Measurements from ENCODE around the gene EPHB4.
"Not testable (repeated sequence)": the region's sequence is repeated elsewhere in the genome, so short reads cannot be mapped to it uniquely, and the experiment has no call there.

The EPHB4 gene

GRCh38 chr7:100806883-100807282, 20.4 kb downstream of the EPHB4 start:
- H3K36me3 ChIP-seq (ENCODE audit: control insufficient read depth, insufficient read depth, low read length); H3K27ac ChIP-seq (ENCODE audit: low read depth, low read length); H3K27me3 ChIP-seq (ENCODE audit: control insufficient read depth, insufficient read depth, low read length): not testable (repeated sequence)

GRCh38 chr7:100806276-100806675, 21.0 kb downstream of the EPHB4 start:
- Histone ChIP-seq H3K4me1 (ENCODE audit: control insufficient read depth, insufficient read depth, low read length) (peaks cover 3% of the 10 kb centered on the region), H3K9ac (ENCODE audit: low read length) (no peak overlapping the region), H3K27me3 (ENCODE audit: control insufficient read depth, insufficient read depth, low read length) (no peaks in the 10 kb centered on the region), H3K36me3 (ENCODE audit: control insufficient read depth, insufficient read depth, low read length) (peaks cover 5% of the 10 kb centered on the region), H3K27ac (ENCODE audit: low read depth, low read length) (no peak overlapping the region), H3K4me3 (ENCODE audit: low read length) (no peak overlapping the region)

More at GRCh38 chr7:100806883-100807282, 20.4 kb downstream of the EPHB4 start:
- not testable (repeated sequence) for H3K9ac ChIP-seq (ENCODE audit: low read length); H3K4me3 ChIP-seq (ENCODE audit: low read length); H3K4me1 ChIP-seq (ENCODE audit: control insufficient read depth, insufficient read depth, low read length)

GRCh38 chr7:100804681-100805431, 22.5 kb downstream of the EPHB4 start:
- Histone ChIP-seq H3K36me3 (ENCODE audit: control insufficient read depth, insufficient read depth, low read length) (peaks cover 5% of the 10 kb centered on the region), H3K4me1 (ENCODE audit: control insufficient read depth, insufficient read depth, low read length) (peaks cover 3% of the 10 kb centered on the region), H3K27me3 (ENCODE audit: control insufficient read depth, insufficient read depth, low read length) (no peaks in the 10 kb centered on the region), H3K9ac (ENCODE audit: low read length) (no peak overlapping the region), H3K27ac (ENCODE audit: low read depth, low read length) (peak overlapping the region; percentile 70), H3K4me3 (ENCODE audit: low read length) (no peak overlapping the region)

GRCh38 chr7:100803398-100804161, 23.7 kb downstream of the EPHB4 start:
- H3K4me1 ChIP-seq (ENCODE audit: control insufficient read depth, insufficient read depth, low read length) = peaks cover 3% of the 10 kb centered on the region
- H3K27ac ChIP-seq (ENCODE audit: low read depth, low read length) = peak overlapping the region; percentile 63

GRCh38 chr7:100802951-100803350, 24.4 kb downstream of the EPHB4 start:
- peak overlapping the region; percentile 55 for H3K4me3 ChIP-seq (ENCODE audit: low read length)

More at GRCh38 chr7:100803398-100804161, 23.7 kb downstream of the EPHB4 start:
- H3K36me3 ChIP-seq (ENCODE audit: control insufficient read depth, insufficient read depth, low read length) = peaks cover 5% of the 10 kb centered on the region
- H3K9ac ChIP-seq (ENCODE audit: low read length) = peak overlapping the region; percentile 33
- H3K27me3 ChIP-seq (ENCODE audit: control insufficient read depth, insufficient read depth, low read length) = no peaks in the 10 kb centered on the region
- peak overlapping the region; percentile 55 for H3K4me3 ChIP-seq (ENCODE audit: low read length)

GRCh38 chr7:100801833-100802568, 25.3 kb downstream of the EPHB4 start:
- H3K27ac ChIP-seq (ENCODE audit: low read depth, low read length) = no peak overlapping the region
- peaks cover 3% of the 10 kb centered on the region for H3K4me1 ChIP-seq (ENCODE audit: control insufficient read depth, insufficient read depth, low read length)
- H3K9ac ChIP-seq (ENCODE audit: low read length) = no peak overlapping the region
- H3K27me3 ChIP-seq (ENCODE audit: control insufficient read depth, insufficient read depth, low read length) = no peaks in the 10 kb centered on the region
- H3K36me3 ChIP-seq (ENCODE audit: control insufficient read depth, insufficient read depth, low read length) = peaks cover 2% of the 10 kb centered on the region
- H3K4me3 ChIP-seq (ENCODE audit: low read length) = no peak overlapping the region

More at GRCh38 chr7:100802951-100803350, 24.4 kb downstream of the EPHB4 start:
- no peak overlapping the region for H3K9ac ChIP-seq (ENCODE audit: low read length)
- no peaks in the 10 kb centered on the region for H3K27me3 ChIP-seq (ENCODE audit: control insufficient read depth, insufficient read depth, low read length)
- peak overlapping the region; percentile 63 for H3K27ac ChIP-seq (ENCODE audit: low read depth, low read length)
- H3K4me1 ChIP-seq (ENCODE audit: control insufficient read depth, insufficient read depth, low read length) = peaks cover 3% of the 10 kb centered on the region
- H3K36me3 ChIP-seq (ENCODE audit: control insufficient read depth, insufficient read depth, low read length) = peaks cover 5% of the 10 kb centered on the region

- H3K4me1 ChIP-seq (ENCODE audit: control insufficient read depth, insufficient read depth, low read length) = peaks cover 3% of the 10 kb centered on the region
- no peak overlapping the region for H3K27ac ChIP-seq (ENCODE audit: low read depth, low read length)
Observed at GRCh38 chr7:100799037-100799896, 28.1 kb downstream of the EPHB4 start.

GRCh38 chr7:100794741-100795140, 32.6 kb downstream of the EPHB4 start:
- Histone ChIP-seq H3K36me3 (ENCODE audit: control insufficient read depth, insufficient read depth, low read length) (no peaks in the 10 kb centered on the region), H3K9ac (ENCODE audit: low read length) (no peak overlapping the region), H3K4me1 (ENCODE audit: control insufficient read depth, insufficient read depth, low read length) (no peaks in the 10 kb centered on the region), H3K27me3 (ENCODE audit: control insufficient read depth, insufficient read depth, low read length) (no peaks in the 10 kb centered on the region), H3K27ac (ENCODE audit: low read depth, low read length) (no peak overlapping the region), H3K4me3 (ENCODE audit: low read length) (no peak overlapping the region)

More at GRCh38 chr7:100799037-100799896, 28.1 kb downstream of the EPHB4 start:
- no peaks in the 10 kb centered on the region for H3K27me3 ChIP-seq (ENCODE audit: control insufficient read depth, insufficient read depth, low read length)
- H3K36me3 ChIP-seq (ENCODE audit: control insufficient read depth, insufficient read depth, low read length) = no peaks in the 10 kb centered on the region
- no peak overlapping the region for H3K9ac ChIP-seq (ENCODE audit: low read length)
- no peak overlapping the region for H3K4me3 ChIP-seq (ENCODE audit: low read length)

- no peaks in the 10 kb centered on the region for H3K4me1 ChIP-seq (ENCODE audit: control insufficient read depth, insufficient read depth, low read length)
- H3K36me3 ChIP-seq (ENCODE audit: control insufficient read depth, insufficient read depth, low read length) = no peaks in the 10 kb centered on the region
- no peaks in the 10 kb centered on the region for H3K27me3 ChIP-seq (ENCODE audit: control insufficient read depth, insufficient read depth, low read length)
- H3K4me3 ChIP-seq (ENCODE audit: low read length) = no peak overlapping the region
- no peak overlapping the region for H3K9ac ChIP-seq (ENCODE audit: low read length)
- H3K27ac ChIP-seq (ENCODE audit: low read depth, low read length) = no peak overlapping the region
Observed at GRCh38 chr7:100793806-100794660, 33.3 kb downstream of the EPHB4 start.

- no peak overlapping the region for H3K27ac ChIP-seq (ENCODE audit: low read depth, low read length)
- no peak overlapping the region for H3K4me3 ChIP-seq (ENCODE audit: low read length)
- H3K27me3 ChIP-seq (ENCODE audit: control insufficient read depth, insufficient read depth, low read length) = no peaks in the 10 kb centered on the region
Observed at GRCh38 chr7:100791881-100792666, 35.2 kb downstream of the EPHB4 start.

More at GRCh38 chr7:100791881-100792666, 35.2 kb downstream of the EPHB4 start:
- no peaks in the 10 kb centered on the region for H3K36me3 ChIP-seq (ENCODE audit: control insufficient read depth, insufficient read depth, low read length)
- H3K4me1 ChIP-seq (ENCODE audit: control insufficient read depth, insufficient read depth, low read length) = no peaks in the 10 kb centered on the region
- H3K9ac ChIP-seq (ENCODE audit: low read length) = no peak overlapping the region

Data from rectal smooth muscle tissue (tissue), 1 donor.